CD1c-positive myeloid dendritic cell (primary cell): ENCODE measurements around the gene MALAT1.
"Not testable (repeated sequence)": the region's sequence is repeated elsewhere in the genome, so short reads cannot be mapped to it uniquely, and the experiment has no call there.

ENCODE experiments used
- DNase-seq: peaks from one replicate; pipeline ENCODE4 v3.0.0-alpha.2; 2016; ENCODE audit errors: extremely low spot score

Gene MALAT1

DNA sequence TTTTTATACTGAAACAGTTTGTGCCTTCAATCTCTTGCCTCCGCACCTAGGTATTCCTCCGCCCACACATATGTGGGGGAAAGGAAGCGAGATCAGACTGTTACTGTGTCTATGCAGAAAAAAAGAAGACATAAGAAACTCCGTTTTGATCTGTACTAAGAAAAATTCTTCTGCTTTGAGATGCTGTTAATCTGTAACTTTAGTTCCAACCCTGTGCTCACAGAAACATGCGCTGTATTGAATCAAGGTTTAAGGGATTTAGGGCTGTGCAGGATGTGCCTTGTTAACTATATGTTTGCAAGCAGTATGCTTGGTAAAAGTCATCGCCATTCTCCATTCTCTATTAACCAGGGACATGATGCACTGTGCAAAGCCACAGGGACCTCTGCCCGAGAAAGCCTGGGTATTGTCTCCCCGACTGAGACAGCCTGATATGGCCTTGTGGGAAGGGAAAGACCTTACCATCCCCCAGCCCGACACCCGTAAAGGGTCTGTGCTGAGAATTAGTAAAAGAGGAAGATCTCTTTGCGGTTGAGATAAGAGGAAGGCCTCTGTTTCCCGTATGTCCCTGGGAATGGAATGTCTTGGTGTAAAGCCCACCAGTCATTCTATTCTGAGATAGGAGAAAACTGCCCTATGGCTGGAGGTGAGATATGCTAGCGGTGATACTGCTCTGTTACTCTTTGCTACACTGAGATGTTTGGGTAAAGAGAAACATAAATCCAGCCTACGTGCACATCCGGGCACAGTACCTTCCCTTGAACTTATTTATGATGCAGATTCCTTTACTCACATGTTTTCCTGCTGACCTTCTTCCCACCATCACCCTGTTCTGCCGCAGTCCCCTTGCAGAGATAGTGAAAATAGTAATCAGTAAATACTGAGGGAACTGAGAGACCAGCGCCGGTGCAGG lies 24.1 kb downstream of the MALAT1 start:
- peak; percentile 62 for DNase-seq

DNA sequence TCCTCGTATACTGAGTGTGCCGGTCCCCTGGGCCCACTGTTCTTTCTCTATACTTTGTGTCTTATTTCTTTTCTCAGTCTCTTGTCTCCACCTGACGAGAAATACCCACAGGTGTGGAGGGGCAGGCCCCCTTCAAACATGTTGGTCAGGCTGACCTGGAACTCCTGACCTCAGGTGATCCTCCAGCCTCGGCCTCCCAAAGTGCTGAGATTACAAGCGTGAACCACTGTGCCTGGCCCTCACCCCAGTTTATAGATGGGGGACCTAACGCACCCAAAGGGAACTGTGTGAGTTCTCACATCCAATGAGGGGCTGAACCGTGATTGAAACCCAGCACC lies 24.8 kb downstream of the MALAT1 start:
- DNase-seq = not testable (repeated sequence)

DNA sequence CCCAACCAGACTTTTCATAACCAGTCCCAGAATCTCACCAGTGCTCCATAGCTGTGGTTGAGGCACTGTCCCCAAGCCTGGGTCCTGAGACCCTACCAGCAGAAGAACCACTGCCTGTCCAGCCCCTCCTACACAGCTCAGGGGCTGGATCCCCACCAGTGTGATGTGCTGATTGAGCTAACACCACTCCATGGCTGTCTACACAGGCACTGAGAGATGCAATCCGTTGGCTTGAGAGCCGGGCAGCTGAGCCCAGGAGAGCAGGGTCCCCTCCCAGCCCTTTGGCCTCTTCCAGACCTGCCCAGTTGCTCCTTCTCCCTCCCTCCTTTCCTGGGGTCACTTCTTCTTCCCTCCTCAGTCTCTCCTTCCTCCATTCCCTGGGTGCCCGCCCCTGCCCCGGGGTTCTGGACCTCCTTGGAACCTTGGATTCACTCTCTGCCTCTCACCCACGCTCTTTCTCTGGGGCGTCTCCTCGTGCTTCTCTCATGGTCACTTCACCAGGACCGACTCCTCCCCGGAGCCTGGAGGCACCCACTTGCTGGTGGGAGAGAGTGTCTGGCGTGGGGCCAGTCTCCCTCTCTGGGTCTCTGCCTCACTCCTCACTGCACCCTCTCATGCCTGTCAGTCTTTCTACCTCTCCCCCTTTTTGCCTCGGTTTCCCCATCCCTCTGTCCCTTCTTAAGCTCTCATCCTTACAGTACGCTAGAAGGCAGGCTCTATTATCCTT lies 25.3 kb downstream of the MALAT1 start:
- DNase-seq = peak; percentile 10

DNA sequence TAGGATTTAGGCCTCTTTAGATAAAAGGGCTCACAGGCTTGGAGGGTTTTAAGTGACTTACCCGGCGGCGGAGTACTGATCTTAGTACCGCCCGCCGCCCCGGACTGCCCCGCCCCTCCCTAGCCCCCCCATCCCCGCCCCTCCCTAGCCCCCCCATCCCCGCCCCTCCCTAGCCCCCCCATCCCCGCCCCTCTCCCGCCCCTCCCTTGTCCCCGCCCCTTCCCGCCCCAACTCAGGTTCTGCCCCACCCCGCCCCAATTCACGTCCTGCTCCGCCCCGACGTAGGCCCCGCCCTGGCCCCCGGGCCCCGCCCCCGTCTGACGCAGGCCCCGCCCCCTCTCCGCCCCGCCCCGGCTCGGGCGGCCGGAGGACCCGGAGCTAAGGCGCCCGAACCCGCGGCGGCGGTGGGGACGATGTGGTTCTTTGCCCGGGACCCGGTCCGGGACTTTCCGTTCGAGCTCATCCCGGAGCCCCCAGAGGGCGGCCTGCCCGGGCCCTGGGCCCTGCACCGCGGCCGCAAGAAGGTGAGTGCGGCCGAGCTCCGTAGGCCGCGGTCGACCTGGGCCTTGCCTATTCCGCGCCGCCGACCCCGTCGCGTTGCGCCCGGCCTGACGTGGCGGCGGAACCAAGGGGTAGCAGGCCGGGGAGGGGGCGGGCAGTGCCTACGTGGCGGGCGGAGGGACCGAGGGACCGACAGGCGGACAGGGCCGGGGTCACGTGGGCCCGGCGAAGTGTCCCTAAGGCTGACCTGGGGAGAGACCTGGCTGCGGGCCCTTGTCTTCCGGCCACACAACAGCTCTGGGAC lies 26.1 kb downstream of the MALAT1 start, which contains the start of gene SCYL1:
Gene SCYL1 (plus strand): TSS at position 343 of the 805 bp plus-strand sequence. CDS start 71 bp downstream, at position 414.
- peak; percentile 78 for DNase-seq

DNA sequence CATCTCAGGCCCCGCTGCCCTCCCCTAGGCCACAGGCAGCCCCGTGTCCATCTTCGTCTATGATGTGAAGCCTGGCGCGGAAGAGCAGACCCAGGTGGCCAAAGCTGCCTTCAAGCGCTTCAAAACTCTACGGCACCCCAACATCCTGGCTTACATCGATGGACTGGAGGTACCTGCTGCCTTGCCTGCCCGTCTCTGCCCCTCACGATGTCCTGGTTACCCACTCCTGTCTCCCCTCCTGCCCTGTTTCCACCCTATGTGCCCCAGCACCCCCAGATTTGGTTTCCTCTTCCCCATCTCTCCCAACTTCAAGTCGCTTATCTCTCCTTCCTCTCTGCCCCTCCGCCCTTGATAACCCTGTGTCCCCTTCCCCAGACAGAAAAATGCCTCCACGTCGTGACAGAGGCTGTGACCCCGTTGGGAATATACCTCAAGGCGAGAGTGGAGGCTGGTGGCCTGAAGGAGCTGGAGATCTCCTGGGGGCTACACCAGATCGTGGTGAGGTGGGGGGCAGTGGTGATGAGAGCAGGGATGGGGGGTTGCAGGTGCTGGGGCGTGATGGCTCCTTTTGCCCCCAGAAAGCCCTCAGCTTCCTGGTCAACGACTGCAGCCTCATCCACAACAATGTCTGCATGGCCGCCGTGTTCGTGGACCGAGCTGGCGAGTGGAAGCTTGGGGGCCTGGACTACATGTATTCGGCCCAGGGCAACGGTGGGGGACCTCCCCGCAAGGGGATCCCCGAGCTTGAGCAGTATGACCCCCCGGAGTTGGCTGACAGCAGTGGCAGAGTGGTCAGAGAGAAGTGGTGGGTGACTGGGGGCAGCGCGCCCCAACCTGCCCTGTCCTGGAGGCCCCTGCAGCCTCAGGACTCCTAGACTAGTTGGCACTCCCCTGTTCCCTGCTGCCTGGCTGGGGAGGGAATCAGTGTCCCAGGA lies 27.0 kb downstream of the MALAT1 start:
- DNase-seq = no peak

DNA sequence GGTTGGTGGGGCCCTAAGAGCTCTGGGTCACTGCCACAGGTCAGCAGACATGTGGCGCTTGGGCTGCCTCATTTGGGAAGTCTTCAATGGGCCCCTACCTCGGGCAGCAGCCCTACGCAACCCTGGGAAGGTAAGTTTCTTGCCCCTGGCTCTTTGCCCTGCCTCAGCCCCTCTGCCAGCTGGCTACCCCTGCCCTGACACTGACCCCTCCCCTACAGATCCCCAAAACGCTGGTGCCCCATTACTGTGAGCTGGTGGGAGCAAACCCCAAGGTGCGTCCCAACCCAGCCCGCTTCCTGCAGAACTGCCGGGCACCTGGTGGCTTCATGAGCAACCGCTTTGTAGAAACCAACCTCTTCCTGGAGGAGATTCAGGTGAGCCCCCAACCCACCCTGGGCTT lies 27.9 kb downstream of the MALAT1 start:
- no peak for DNase-seq

DNA sequence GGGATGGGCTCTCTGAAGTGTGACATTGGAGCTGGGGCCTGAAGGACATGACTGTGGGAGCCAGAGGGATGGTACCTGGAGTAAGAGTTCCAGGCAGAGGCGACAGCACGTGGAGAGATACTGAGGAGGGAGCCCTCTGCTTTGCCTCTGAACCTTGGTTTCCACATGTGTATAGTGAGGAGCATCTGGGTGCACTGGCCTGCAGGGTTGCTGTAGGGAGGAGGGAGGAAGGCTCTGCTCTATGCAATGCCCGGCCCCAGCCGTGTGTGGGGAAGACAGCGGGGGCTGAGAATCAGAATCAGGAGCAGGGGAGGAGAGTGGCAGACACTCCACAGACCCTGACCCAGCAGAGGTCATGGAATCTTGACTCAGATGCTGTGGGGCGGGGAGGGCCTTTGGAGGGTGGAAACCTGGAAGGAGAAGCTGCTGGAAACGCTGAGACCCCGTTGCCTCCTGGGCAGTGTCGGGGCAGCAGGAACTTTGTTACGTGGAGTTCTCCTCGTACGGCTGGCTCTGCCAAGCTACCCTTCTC lies 30.0 kb downstream of the MALAT1 start:
- no peak for DNase-seq

DNA sequence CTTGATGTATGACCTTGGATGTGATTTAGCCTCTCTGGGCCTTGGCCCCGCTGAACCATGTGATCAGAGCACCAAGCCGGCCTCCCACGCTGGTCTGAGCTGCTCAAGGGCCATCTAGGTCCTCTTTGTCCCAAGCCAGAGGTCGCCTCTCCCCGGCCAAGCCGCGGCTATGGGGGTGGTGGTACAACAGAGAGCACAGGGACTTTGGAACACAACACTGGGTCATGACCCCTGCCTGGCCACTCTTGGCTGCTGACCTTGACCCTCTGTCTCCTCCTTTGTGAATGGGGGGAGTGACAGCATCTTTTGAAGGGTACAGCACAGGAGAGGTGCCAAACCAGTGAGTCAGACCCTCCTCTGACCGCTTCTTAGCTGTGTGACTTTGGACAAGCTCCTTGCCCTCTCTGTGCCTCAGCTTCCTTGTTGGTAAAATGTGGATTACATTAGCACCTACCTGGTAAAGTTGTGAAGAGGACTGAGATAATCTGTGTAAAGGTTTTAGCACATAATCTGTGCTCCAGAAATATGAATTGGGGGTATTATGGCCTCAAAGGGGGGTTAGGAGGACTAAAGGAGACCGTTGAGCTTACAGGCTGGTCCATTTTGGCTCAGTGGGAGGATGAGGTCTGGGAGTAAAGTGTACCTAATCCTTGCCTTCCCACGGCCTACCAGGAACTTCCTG lies 30.8 kb downstream of the MALAT1 start:
- no peak for DNase-seq

DNA sequence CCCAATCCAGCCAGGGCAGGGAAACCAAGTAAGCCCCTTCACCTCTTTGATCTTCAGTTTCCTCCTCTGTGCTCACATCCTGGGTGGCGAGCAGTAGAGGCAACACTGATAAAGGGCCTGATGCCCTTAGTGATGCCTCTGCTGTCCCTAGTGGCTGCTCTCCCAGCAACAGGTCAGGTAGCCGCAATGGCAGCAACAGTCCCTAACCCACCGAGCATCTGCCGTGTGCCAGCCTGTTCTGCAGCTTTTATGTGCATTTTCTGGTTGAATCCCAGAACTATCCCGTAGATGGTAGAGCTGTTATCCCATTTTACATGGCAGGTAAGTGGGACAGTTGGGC lies 31.3 kb downstream of the MALAT1 start:
- DNase-seq = no peak

DNA sequence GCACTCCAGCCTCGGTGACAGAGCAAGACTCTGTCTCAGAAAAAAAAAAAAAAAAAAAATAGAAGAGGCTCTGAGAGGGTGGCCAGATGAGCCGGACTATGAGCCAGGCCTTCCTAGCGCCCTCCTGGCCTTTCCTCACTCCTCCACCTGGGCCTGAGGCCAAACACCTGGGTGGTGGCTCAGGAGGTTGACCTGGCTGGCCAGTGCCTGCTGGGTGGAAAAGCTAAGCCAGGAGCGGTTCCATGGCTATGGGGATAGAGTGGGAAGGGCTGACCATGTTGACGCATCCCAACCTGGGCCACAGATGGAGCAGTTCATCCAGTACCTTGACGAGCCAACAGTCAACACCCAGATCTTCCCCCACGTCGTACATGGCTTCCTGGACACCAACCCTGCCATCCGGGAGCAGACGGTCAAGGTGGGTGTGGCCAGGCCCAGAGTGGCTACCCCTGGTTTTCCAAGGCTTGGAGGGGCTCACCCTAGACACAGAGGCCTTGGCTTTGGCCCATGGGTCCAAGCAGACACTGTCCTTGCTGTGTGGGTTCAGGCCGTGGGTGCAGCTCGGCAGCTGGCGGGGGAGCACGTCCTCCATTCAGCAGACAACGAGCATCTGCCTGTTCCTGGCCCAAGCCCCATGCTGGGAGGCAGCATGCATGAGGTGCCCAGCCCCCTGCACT lies 33.7 kb downstream of the MALAT1 start:
- no peak for DNase-seq

DNA sequence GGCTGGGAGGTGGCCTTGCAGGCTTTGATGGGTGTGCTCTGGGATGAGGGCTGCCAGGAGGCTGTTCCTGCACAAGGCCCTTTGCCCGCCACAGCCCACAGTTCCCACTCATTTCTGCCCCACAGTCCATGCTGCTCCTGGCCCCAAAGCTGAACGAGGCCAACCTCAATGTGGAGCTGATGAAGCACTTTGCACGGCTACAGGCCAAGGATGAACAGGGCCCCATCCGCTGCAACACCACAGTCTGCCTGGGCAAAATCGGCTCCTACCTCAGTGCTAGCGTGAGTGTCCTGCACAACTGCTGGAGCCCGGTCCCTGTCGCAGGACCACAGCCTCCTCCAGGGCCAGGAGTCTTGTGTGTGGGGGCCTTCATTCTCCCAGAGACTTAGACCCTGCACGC lies 36.3 kb downstream of the MALAT1 start:
- no peak for DNase-seq

DNA sequence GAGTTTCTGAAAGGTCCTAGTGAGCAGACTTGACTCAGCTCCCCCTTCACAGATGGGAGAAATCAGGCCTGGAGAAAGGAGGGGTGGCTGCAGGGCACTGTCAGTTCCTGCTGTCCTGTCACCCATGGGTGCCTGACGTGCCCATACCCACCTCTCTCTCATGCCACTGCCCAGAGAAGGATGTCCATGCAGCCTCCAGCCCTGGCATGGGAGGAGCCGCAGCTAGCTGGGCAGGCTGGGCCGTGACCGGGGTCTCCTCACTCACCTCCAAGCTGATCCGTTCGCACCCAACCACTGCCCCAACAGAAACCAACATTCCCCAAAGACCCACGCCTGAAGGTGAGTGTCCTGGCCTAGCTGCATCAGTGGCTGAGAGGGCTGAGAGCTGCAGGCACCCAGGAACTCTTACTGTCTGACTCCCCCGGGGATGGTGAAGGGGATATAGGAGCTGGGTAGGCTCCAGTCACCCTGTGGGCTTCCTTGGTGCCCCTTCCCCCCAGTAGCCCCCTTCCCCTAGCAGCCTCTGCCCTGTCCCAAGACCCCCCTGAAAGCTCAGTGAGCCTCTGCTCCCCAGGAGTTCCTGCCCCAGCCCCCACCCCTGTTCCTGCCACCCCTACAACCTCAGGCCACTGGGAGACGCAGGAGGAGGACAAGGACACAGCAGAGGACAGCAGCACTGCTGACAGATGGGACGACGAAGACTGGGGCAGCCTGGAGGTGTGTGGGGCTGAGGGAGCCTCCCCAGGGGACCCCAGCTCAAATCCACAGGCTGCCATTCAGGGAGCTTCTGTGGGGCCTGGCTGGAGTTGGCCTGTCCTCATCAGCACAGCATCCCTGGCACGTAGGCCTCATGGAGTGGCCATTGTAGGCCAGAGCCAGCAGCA lies 37.8 kb downstream of the MALAT1 start:
- DNase-seq = no peak

DNA sequence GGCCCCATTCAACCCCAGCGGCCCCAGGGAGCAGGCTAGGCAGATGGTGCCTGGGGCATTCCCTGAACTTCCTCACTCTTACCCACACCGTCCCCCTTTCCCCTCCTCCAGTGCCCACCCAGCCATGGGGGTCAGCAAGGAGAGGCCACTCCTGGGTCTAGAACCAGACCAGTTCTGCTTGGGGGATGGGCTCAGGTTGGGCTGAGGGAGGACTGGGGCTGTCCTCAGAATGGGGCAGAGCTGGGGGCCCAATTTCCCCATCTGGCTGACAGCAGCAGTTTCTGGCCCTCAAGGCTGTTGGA lies 38.4 kb downstream of the MALAT1 start:
- DNase-seq = no peak

DNA sequence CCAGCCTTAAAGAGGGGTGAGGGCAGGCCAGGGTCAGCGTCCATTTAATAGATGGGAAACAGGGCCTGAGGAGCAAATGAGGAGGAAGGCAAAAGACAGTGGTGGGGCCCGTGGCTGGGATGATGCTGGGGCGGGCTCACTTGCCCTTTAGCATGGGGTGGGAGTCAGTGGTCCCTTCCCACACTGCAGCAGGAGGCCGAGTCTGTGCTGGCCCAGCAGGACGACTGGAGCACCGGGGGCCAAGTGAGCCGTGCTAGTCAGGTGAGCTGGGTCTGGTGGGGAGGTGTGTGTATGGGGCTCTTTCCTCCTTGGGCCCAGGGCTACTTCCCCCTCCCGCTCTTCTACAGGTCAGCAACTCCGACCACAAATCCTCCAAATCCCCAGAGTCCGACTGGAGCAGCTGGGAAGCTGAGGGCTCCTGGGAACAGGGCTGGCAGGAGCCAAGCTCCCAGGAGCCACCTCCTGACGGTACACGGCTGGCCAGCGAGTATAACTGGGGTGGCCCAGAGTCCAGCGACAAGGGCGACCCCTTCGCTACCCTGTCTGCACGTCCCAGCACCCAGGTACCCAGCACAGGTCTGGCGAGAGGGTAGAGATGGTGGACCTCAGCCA lies 38.9 kb downstream of the MALAT1 start:
- no peak for DNase-seq

DNA sequence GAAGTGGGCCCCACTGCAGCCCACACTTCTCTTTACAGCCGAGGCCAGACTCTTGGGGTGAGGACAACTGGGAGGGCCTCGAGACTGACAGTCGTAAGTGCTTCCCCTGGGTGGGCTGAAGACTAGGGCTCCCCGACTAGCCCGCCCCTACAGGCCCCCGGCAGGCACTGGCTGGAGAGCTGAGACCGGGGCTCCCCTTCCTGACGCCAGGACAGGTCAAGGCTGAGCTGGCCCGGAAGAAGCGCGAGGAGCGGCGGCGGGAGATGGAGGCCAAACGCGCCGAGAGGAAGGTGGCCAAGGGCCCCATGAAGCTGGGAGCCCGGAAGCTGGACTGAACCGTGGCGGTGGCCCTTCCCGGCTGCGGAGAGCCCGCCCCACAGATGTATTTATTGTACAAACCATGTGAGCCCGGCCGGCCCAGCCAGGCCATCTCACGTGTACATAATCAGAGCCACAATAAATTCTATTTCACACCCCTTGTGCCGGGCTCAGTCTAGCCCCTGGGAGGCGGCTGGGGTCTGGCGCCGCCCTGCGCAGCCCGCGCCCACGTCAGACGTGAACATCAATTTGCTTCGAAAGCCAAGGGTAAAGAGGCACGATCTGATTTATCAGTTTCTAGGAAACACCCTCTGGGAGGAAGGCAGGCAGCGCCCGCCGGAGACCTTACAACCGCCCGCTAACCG lies 39.5 kb downstream of the MALAT1 start:
- DNase-seq = no peak

DNA sequence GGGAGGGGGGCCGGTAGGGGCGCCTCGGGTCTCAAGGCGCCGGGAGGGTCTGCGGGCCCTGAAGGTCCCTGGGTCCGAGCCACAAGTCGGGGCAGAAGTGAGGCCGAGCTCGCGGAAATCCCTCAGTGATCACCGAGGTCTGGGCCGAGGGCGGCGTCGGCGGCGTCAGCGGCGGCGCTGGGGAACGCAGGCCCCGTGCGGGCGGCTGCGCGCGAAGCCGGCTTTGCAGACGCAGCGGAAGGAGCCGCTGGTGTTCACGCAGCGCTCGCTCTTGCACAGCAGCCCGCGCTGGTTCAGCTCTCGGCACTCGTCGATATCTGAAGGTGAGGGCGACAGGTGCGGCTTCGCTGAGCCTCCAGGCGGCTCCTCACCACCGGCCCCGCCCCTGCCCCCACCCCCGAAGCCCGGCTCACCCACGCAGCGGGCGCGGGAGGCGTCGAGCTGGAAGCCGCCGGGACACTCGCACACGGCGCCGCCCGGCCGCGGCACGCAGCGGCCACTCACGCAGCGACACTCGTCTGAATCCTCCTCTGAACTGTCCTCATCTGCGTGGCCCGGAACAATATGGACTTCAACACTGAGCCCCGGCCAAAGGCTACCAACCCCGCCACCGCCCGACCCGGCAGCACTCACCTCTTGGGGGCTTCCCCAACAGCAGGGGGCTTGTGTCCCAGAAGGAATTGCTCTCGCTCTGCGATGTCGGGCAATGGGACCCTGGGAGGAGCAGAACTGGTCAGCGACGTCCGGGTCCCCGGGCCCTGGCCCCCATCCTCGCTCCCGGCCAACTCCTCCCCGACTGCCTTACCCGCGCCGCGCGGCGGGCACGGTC lies 40.3 kb downstream of the MALAT1 start:
- DNase-seq = no peak

DNA sequence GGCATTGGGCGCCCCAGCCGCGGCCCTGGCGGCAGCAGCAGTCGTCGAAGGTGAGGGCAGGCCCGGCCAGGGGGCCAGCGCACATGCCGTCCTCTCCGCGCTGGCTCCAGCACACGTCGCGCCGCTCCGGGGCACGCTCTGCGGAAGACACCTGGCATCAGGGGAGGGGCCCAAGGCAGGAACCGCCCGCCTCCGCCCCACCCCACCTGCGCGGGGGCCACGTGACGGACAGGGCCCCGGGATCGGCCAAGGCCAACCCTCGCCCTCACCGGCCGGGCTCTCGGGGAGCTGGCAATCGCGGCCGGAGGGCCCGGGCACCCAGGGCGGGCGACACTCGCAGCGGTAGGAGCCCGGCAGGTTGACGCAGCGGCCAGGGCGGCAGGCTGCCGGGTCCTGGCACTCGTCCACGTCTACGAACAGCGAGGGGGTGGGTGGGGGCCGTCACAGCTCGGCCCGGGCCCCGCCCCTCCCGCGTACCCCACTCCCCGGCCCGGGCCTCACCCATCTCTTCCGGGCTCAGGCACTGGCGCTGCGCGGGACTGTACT lies 41.0 kb downstream of the MALAT1 start:
- no peak for DNase-seq
